Activated B cell treated with CpG ODN at 0.5 μM for 24 hours (primary cell): ENCODE results near the gene CADPS2. TPM values are rescaled to one million over a fixed set of nuclear protein-coding genes. Genes with fewer than 3 reads are reported as not detected.

ENCODE experiments used
- ATAC-seq: fragments of 200-7000 bp; cut with Tn5 transposase; one replicate; pipeline ENCODE4 v1.10.0; 2021; ENCODE audit warnings: low read depth, mild to moderate bottlenecking, moderate library complexity
- CTCF ChIA-PET: fragments of 350-600 bp; sonication (Branson Sonifier 250); formaldehyde crosslinking; loops from one replicate; lab custom pipeline; 2021; ENCODE audit warnings: antibody characterized with exemption; lab: Charles Lee
- POLR2A ChIA-PET: fragments of 350-600 bp; sonication (Branson Sonifier 250); formaldehyde crosslinking; loops from one replicate; lab custom pipeline; 2021; ENCODE audit warnings: antibody characterized with exemption; lab: Charles Lee
- DNase-seq: peaks from one replicate; pipeline ENCODE4 v3.0.0; 2022
- H3K27ac Mint-ChIP-seq: one replicate; pipeline ENCODE4 v1.8.0; 2020; ENCODE audit warnings: mixed read lengths
- H3K27me3 Mint-ChIP-seq: one replicate; pipeline ENCODE4 v1.8.0; 2021; ENCODE audit warnings: mixed read lengths
- H3K36me3 Mint-ChIP-seq: one replicate; pipeline ENCODE4 v1.8.0; 2021; ENCODE audit warnings: low read depth, mixed read lengths
- H3K4me1 Mint-ChIP-seq: one replicate; pipeline ENCODE4 v1.8.0; 2021; ENCODE audit warnings: mixed read lengths
- H3K4me3 Mint-ChIP-seq: one replicate; pipeline ENCODE4 v1.8.0; 2020; ENCODE audit warnings: mild to moderate bottlenecking, mixed read lengths
- H3K9me3 Mint-ChIP-seq: one replicate; pipeline ENCODE4 v1.8.0; 2020; ENCODE audit warnings: mixed read lengths
- intact Hi-C: fragments of 100-400 bp; cut with micrococcal nuclease; formaldehyde crosslinking; loops from one replicate; pipeline ENCODE4 v1.15.1; 2024
- total RNA-seq: library from RNA; stranded (reverse); gene quantifications from 2 replicates; pipeline ENCODE4 v1.2.3, GENCODE V29; 2022
- TF ChIP-seq, protein P1 (sequence below): fragments of 200-600 bp; IDR thresholded peaks from one replicate; pipeline ENCODE4 v1.8.0; 2022; ENCODE audit warnings: antibody characterized with exemption, mild to moderate bottlenecking

Gene CADPS2
- total RNA-seq, 1 donor from 2014 or later: not detected

DNA sequence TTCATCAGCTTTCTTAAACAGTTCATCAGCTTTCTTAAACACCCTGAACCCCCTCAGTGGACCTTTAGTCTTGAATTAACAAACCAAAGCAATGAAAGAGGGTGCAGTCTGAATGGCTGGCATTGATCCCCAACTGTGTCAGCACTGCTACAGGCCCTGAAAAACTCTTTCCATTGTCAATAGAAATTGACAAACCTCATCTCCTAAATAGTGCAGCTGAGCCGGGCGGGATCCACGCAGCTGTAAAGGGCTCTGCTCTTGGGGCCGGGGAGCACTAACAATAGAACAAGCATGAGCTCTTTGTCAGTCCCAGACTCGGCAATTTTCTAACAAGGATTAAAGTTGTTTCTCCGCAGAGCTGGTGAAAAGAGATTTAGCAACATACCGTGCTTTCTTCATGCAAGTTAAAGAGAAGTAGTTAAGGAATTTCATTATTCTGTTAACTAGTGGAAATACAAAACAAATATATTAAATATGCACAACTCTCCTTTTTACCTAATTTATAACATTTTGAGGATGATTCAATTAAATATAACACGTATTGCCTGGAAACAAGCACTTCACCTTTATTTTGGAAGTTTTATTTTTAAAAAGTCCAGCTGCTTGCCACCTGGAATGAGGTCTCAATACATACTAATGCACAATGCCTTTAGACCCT, 557.0 kb downstream of the CADPS2 start:
- Mint-ChIP-seq H3K27ac (no peak overlapping the region), H3K4me1 (no peaks in the 10 kb centered on the region), H3K4me3 (no peak overlapping the region), H3K27me3 (peaks cover 6% of the 10 kb centered on the region), H3K9me3 (no peaks in the 10 kb centered on the region), H3K36me3 (no peaks in the 10 kb centered on the region)
- intact Hi-C loops: no loop called here
- POLR2A ChIA-PET: no interaction called here
- DNase-seq (no peak), ATAC-seq (no peak)
- TF ChIP-seq, protein P1, sequence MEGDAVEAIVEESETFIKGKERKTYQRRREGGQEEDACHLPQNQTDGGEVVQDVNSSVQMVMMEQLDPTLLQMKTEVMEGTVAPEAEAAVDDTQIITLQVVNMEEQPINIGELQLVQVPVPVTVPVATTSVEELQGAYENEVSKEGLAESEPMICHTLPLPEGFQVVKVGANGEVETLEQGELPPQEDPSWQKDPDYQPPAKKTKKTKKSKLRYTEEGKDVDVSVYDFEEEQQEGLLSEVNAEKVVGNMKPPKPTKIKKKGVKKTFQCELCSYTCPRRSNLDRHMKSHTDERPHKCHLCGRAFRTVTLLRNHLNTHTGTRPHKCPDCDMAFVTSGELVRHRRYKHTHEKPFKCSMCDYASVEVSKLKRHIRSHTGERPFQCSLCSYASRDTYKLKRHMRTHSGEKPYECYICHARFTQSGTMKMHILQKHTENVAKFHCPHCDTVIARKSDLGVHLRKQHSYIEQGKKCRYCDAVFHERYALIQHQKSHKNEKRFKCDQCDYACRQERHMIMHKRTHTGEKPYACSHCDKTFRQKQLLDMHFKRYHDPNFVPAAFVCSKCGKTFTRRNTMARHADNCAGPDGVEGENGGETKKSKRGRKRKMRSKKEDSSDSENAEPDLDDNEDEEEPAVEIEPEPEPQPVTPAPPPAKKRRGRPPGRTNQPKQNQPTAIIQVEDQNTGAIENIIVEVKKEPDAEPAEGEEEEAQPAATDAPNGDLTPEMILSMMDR: no peak
- CTCF ChIA-PET: no interaction called here

DNA sequence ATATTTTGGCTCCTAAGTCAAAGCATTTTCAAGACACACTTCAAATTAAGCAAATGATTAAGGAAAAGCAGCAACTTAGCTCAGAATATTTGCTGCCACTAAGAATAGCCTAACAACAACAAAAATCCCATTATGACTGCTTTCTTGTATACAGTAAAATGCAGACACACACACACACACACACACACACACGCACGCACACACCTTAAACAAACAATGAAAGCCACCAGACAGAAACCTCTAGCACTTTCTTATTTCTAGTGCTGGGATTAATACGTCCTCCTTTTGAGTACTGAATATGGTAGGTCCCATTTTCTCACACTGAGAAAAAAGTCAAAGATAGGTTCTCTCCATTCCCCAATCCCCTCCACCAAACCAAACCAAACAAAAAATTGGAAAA, 558.3 kb downstream of the CADPS2 start:
- POLR2A ChIA-PET: no interaction called here
- no peak for DNase-seq
- H3K27ac Mint-ChIP-seq: no peak overlapping the region
- H3K9me3 Mint-ChIP-seq: no peaks in the 10 kb centered on the region
- no peaks in the 10 kb centered on the region for H3K36me3 Mint-ChIP-seq
- TF ChIP-seq, protein P1: no peak
- no peaks in the 10 kb centered on the region for H3K4me1 Mint-ChIP-seq
- ATAC-seq: no peak
- no peak overlapping the region for H3K4me3 Mint-ChIP-seq
- H3K27me3 Mint-ChIP-seq: peaks cover 2% of the 10 kb centered on the region
- CTCF ChIA-PET: no interaction called here
- intact Hi-C loops: no loop called here

DNA sequence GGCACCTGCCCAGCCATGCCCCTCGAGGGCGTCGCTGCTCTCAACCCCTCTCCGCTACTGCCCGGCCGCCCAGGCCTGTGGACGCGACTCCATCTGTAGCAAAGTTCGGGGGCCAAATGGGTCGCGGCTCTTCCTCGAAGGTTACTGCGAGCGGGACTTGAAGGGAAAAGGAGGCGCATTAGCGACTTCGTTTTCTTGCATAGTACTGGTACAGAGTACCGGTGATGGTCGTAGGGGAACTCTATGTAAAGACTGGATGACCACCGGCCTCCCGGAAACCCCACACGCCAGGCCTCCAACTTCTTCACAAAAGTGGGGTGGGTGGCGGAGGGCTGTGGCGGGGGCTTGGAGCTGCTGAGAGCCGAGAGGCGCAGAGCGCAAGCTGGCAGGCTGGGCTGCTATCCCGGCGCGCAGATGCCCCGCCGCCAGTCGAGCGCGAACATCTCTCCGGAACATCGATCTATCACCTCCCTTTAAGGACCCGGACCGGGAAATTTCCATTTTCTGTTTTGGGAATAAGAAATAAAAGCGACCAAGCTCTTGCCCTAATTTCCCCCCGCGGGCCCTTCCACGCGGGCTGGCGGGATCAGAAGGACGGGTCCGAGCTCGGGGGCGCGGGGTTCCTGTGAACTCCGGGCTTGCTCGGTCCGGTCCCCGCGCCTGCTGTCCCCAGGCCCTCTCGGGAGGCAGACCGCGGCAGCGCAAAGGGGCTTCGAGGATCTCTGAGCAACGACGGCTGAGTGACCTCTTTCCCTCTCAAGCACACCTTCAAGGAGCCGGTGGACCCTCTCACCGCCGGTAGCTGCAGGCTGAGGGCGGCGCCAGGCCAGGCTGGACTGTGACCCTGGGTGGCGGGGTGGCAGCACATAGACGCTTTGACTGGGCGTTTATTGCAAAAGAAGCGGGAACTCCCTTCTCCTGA, 569.5 kb downstream of the CADPS2 start:
- intact Hi-C loops: no loop called here
- Mint-ChIP-seq H3K36me3 (no peaks in the 10 kb centered on the region), H3K27ac (no peak overlapping the region), H3K9me3 (no peaks in the 10 kb centered on the region), H3K4me1 (no peaks in the 10 kb centered on the region), H3K4me3 (no peak overlapping the region), H3K27me3 (peaks cover 60% of the 10 kb centered on the region)
- CTCF ChIA-PET: no interaction called here
- POLR2A ChIA-PET: no interaction called here
- TF ChIP-seq, protein P1: no peak
- no peak for ATAC-seq
- no peak for DNase-seq

DNA sequence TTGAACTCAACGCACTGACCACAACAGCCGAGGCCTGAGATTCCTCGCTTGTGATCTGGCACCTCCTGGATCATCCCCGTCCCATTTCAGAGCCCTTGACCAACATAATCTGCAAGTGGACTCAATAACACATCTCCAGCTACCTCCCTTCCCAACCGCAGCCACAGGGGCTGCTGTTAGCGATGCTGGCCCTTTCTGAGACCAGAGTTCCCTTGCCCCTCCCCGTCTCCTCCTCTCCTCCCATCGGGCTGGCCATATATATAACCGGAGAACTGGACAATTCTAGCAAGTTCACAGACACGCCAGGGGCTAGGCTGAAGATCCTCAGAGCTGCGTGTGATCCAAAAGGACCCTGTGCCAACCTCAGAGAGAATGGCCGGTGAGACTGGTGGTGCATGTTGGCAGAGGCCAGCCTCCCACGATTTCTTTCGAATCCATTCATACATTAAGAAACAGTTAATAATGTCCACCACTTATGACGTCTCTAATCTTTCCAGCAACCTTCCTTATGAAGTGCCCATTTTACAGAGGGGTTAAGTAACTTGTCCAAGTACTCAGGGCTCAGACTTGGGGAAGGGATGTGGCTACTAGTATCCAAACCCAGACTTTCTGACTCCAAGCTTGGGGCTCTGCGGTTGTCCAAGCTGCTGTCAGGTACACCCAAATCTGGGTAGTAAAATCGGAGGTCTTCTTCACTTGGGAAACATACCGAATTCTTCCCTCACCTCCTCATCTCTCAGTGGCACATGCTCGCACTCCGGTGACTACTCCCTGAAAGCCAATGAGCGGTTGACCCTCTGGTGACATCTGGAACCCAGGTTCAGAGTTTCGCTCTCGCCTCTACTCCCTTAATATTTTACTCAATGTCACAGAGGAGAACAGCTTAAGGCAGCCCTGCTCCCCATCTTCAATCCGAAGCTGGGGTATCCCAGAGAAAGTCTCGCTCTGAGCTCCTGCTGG, 570.5 kb downstream of the CADPS2 start:
- peaks cover 63% of the 10 kb centered on the region for H3K27me3 Mint-ChIP-seq
- no peak overlapping the region for H3K27ac Mint-ChIP-seq
- TF ChIP-seq, protein P1: no peak
- intact Hi-C loops: no loop called here
- H3K4me1 Mint-ChIP-seq: peaks cover 4% of the 10 kb centered on the region
- ChIA-PET POLR2A (no interaction called here), CTCF (no interaction called here)
- H3K4me3 Mint-ChIP-seq: no peak overlapping the region
- H3K9me3 Mint-ChIP-seq: no peaks in the 10 kb centered on the region
- no peak for ATAC-seq
- no peaks in the 10 kb centered on the region for H3K36me3 Mint-ChIP-seq
- no peak for DNase-seq
